ENCODE measurements around the gene ARHGEF12. TPM values are rescaled to one million over a fixed set of nuclear protein-coding genes. Genes with fewer than 3 reads are reported as not detected.

Gene ARHGEF12
- total RNA-seq, 6 experiments from 2014 or later, result 72.9 to 95.1 (median 85.0) TPM

- no peaks in the 10 kb centered on the region for H3K9me3 Mint-ChIP-seq
- H3K36me3 Mint-ChIP-seq (ENCODE audit: low read depth), result peaks cover 31% of the 10 kb centered on the region
- H3K27ac Mint-ChIP-seq, result peak overlapping the region; percentile 80
- TF ChIP-seq CTCF (IDR thresholded peaks at IDR 0.05), result no peak
- no peak for DNase-seq
- H3K4me3 Mint-ChIP-seq, result no peak overlapping the region
- H3K27me3 Mint-ChIP-seq (ENCODE audit: insufficient read depth), result peaks cover 5% of the 10 kb centered on the region; the same call in 1 of the 2 replicates
- H3K4me1 Mint-ChIP-seq (ENCODE audit: low read depth), result peaks cover 64% of the 10 kb centered on the region
These were observed 2.4 kb upstream of the ARHGEF12 start for GRCh38 chr11:120333801-120334200.

GRCh38 chr11:120334332-120334731 lies 1.9 kb upstream of the ARHGEF12 start:
- peaks cover 65% of the 10 kb centered on the region for H3K4me1 Mint-ChIP-seq (ENCODE audit: low read depth)
- TF ChIP-seq CTCF (IDR thresholded peaks at IDR 0.05), result no peak
- H3K27ac Mint-ChIP-seq, result no peak overlapping the region
- no peak for DNase-seq
- peaks cover 29% of the 10 kb centered on the region for H3K36me3 Mint-ChIP-seq (ENCODE audit: low read depth)
- H3K9me3 Mint-ChIP-seq, result no peaks in the 10 kb centered on the region
- no peak overlapping the region; the same call in 1 of the 2 replicates for H3K4me3 Mint-ChIP-seq
- H3K27me3 Mint-ChIP-seq (ENCODE audit: insufficient read depth), result peaks cover 5% of the 10 kb centered on the region; the same call in 1 of the 2 replicates

- H3K4me1 Mint-ChIP-seq (ENCODE audit: low read depth), result peaks cover 65% of the 10 kb centered on the region
- peak; percentile 82 for TF ChIP-seq CTCF (IDR thresholded peaks at IDR 0.05)
- peak; percentile 85 for DNase-seq
- peak overlapping the region; percentile 81 for H3K27ac Mint-ChIP-seq
- peaks cover 25% of the 10 kb centered on the region for H3K36me3 Mint-ChIP-seq (ENCODE audit: low read depth)
- no peaks in the 10 kb centered on the region for H3K9me3 Mint-ChIP-seq
- H3K4me3 Mint-ChIP-seq, result peak overlapping the region; percentile 81
- H3K27me3 Mint-ChIP-seq (ENCODE audit: insufficient read depth), result peaks cover 4% of the 10 kb centered on the region; the same call in 1 of the 2 replicates
These were observed 1.2 kb upstream of the ARHGEF12 start for GRCh38 chr11:120334894-120335462.

GRCh38 chr11:120335556-120335907 lies 681 bp upstream of the ARHGEF12 start:
- TF ChIP-seq CTCF (IDR thresholded peaks at IDR 0.05), result no peak
- Mint-ChIP-seq H3K4me3 (peak overlapping the region; percentile 81), H3K27ac (peak overlapping the region; percentile 81), H3K4me1 (ENCODE audit: low read depth) (peaks cover 65% of the 10 kb centered on the region), H3K9me3 (no peaks in the 10 kb centered on the region), H3K27me3 (ENCODE audit: insufficient read depth) (peaks cover 4% of the 10 kb centered on the region; the same call in 1 of the 2 replicates), H3K36me3 (ENCODE audit: low read depth) (peaks cover 19% of the 10 kb centered on the region)
- peak; percentile 14 for DNase-seq

GRCh38 chr11:120336641-120337354 lies 585 bp downstream of the ARHGEF12 start:
- peak; percentile 16 for DNase-seq
- Mint-ChIP-seq H3K36me3 (ENCODE audit: low read depth) (peaks cover 14% of the 10 kb centered on the region), H3K27ac (peak overlapping the region; percentile 95), H3K27me3 (ENCODE audit: insufficient read depth) (peaks cover 4% of the 10 kb centered on the region; the same call in 1 of the 2 replicates), H3K4me1 (ENCODE audit: low read depth) (peaks cover 63% of the 10 kb centered on the region), H3K4me3 (peak overlapping the region; percentile 99), H3K9me3 (no peaks in the 10 kb centered on the region)
- no peak for TF ChIP-seq CTCF (IDR thresholded peaks at IDR 0.05)
